ENCODE results near the gene CCDC13.
"Not testable (repeated sequence)": the region's sequence is repeated elsewhere in the genome, so short reads cannot be mapped to it uniquely, and the experiment has no call there.

The CCDC13 gene

GRCh38 chr3:42772670-42773408 lies at the start of gene CCDC13:
Gene CCDC13 (minus strand): TSS chr3:42773253. CDS start chr3:42758345, 14,908 bp downstream.
- peak; percentile 96 for DNase-seq

GRCh38 chr3:42822828-42823227 lies 49.8 kb upstream of the CCDC13 start:
- no peak for DNase-seq

- DNase-seq, result no peak
These were observed 47.6 kb upstream of the CCDC13 start for GRCh38 chr3:42820746-42821051.

- DNase-seq, result no peak
These were observed 46.4 kb upstream of the CCDC13 start for GRCh38 chr3:42819351-42819965.

GRCh38 chr3:42815826-42816225 lies 42.8 kb upstream of the CCDC13 start:
- DNase-seq, result no peak

GRCh38 chr3:42814914-42815507 lies 42.0 kb upstream of the CCDC13 start:
- DNase-seq, result no peak

- no peak for DNase-seq
These were observed 41.2 kb upstream of the CCDC13 start for GRCh38 chr3:42814246-42814645.

- not testable (repeated sequence) for DNase-seq
These were observed 38.2 kb upstream of the CCDC13 start for GRCh38 chr3:42811118-42811883.

- not testable (repeated sequence) for DNase-seq
These were observed 37.7 kb upstream of the CCDC13 start for GRCh38 chr3:42810706-42811105.

GRCh38 chr3:42809202-42809601 lies 36.1 kb upstream of the CCDC13 start, which contains the start of gene ACKR2:
Gene ACKR2 (plus strand): TSS chr3:42809445. CDS start chr3:42864503, 55,058 bp downstream.
- DNase-seq, result no peak

- DNase-seq, result no peak
These were observed 34.9 kb upstream of the CCDC13 start for GRCh38 chr3:42807929-42808328.

- DNase-seq, result peak; percentile 56
These were observed 32.2 kb upstream of the CCDC13 start for GRCh38 chr3:42805141-42805821.

GRCh38 chr3:42804831-42805132 lies 31.7 kb upstream of the CCDC13 start:
- DNase-seq, result no peak

- DNase-seq, result peak; percentile 94
These were observed 31.2 kb upstream of the CCDC13 start, which contains the start of gene HIGD1A for GRCh38 chr3:42804106-42804830. Gene HIGD1A (minus strand): TSS chr3:42804490. CDS start chr3:42794253, 10,237 bp downstream.

GRCh38 chr3:42803414-42804105 lies 30.5 kb upstream of the CCDC13 start:
- DNase-seq, result no peak

GRCh38 chr3:42802876-42803413 lies 29.9 kb upstream of the CCDC13 start:
- DNase-seq, result no peak

- no peak for DNase-seq
These were observed 28.7 kb upstream of the CCDC13 start for GRCh38 chr3:42801784-42802183.

- DNase-seq, result no peak
These were observed 28.1 kb upstream of the CCDC13 start for GRCh38 chr3:42801048-42801620.

- no peak for DNase-seq
These were observed 27.2 kb upstream of the CCDC13 start for GRCh38 chr3:42800251-42800650.

GRCh38 chr3:42799376-42799775 lies 26.3 kb upstream of the CCDC13 start:
- no peak for DNase-seq

- DNase-seq, result no peak
These were observed 23.4 kb upstream of the CCDC13 start for GRCh38 chr3:42796332-42796885.

Measured in activated CD8-positive, alpha-beta memory T cell treated with anti-CD3 and anti-CD28 coated beads for 24 hours (primary cell).